GM21717 (cell line): ENCODE measurements around the gene CPAMD8.
A peak's percentile ranks its signal among the peaks of the same experiment; 100 is the strongest.

ENCODE experiments used
- ATAC-seq: cut with Tn5 transposase; IDR thresholded peaks from one replicate; pipeline ENCODE4 v1.9.1; 2021; ENCODE audit warnings: mild to moderate bottlenecking, moderate library complexity; ENCODE audit not compliant: unreplicated experiment

CPAMD8 gene

GRCh38 chr19:16922592-16922934, 104.0 kb downstream of the CPAMD8 start:
- no peak for ATAC-seq

GRCh38 chr19:16921766-16922591, 104.6 kb downstream of the CPAMD8 start:
- ATAC-seq = no peak

GRCh38 chr19:16920816-16921529, 105.6 kb downstream of the CPAMD8 start:
- ATAC-seq = no peak

- no peak for ATAC-seq
These were observed 107.1 kb downstream of the CPAMD8 start for GRCh38 chr19:16919496-16919895.

- ATAC-seq = no peak
These were observed 109.2 kb downstream of the CPAMD8 start for GRCh38 chr19:16917401-16917800.

- no peak for ATAC-seq
These were observed 110.9 kb downstream of the CPAMD8 start for GRCh38 chr19:16915734-16916133.

- no peak for ATAC-seq
These were observed 111.5 kb downstream of the CPAMD8 start for GRCh38 chr19:16915135-16915534.

GRCh38 chr19:16914421-16914820, 112.2 kb downstream of the CPAMD8 start:
- no peak for ATAC-seq

GRCh38 chr19:16912780-16913179, 113.8 kb downstream of the CPAMD8 start:
- no peak for ATAC-seq

GRCh38 chr19:16911046-16911445, 115.6 kb downstream of the CPAMD8 start:
- no peak for ATAC-seq

GRCh38 chr19:16908759-16909158, 117.9 kb downstream of the CPAMD8 start:
- ATAC-seq = no peak

- ATAC-seq = no peak
These were observed 122.0 kb downstream of the CPAMD8 start for GRCh38 chr19:16904599-16904998.

- no peak for ATAC-seq
These were observed 123.3 kb downstream of the CPAMD8 start for GRCh38 chr19:16903347-16903746.

- ATAC-seq = no peak
These were observed 124.1 kb downstream of the CPAMD8 start for GRCh38 chr19:16902545-16902944.

- ATAC-seq = no peak
These were observed 125.0 kb downstream of the CPAMD8 start for GRCh38 chr19:16901491-16902175.

GRCh38 chr19:16899566-16900075, 127.0 kb downstream of the CPAMD8 start:
- ATAC-seq = no peak

- ATAC-seq = no peak
These were observed 128.1 kb downstream of the CPAMD8 start for GRCh38 chr19:16898361-16899015.

GRCh38 chr19:16897856-16898161, 128.8 kb downstream of the CPAMD8 start:
- peak; percentile 18 for ATAC-seq

GRCh38 chr19:16897029-16897855, 129.4 kb downstream of the CPAMD8 start:
- peak; percentile 36 for ATAC-seq
